B cell (primary cell): Measurements from ENCODE around the gene ANKRD11. TPM values are rescaled to one million over a fixed set of nuclear protein-coding genes. Genes with fewer than 3 reads are reported as not detected.

Experiments
- ATAC-seq: fragments of 200-7000 bp; cut with Tn5 transposase; one replicate; pipeline ENCODE4 v1.10.0; 2021; ENCODE audit warnings: low read depth, mild to moderate bottlenecking, moderate number of reproducible peaks, moderate library complexity
- CTCF ChIA-PET: fragments of 350-600 bp; sonication (Branson Sonifier 250); formaldehyde crosslinking; loops from one replicate; lab custom pipeline; 2021; ENCODE audit warnings: antibody characterized with exemption, inconsistent platforms; lab: Charles Lee
- POLR2A ChIA-PET: fragments of 350-600 bp; sonication (Branson Sonifier 250); formaldehyde crosslinking; loops from one replicate; lab custom pipeline; 2021; ENCODE audit warnings: antibody characterized with exemption; lab: Charles Lee
- DNase-seq: peaks from one replicate; pipeline ENCODE4 v3.0.0; 2013
- H2AFZ ChIP-seq: 2 replicates; pipeline ENCODE4 v1.6.1; 2012; ENCODE audit warnings: mild to moderate bottlenecking, low read depth, low read length; ENCODE audit not compliant: insufficient read depth, poor library complexity, severe bottlenecking
- H3K27ac ChIP-seq, 2 donors: 1 replicate in 1 of 2; 2 replicates in 1 of 2; pipeline ENCODE4 v1.5.1; 2012 to 2013; ENCODE audit warnings: low read length in 2 of 2, mild to moderate bottlenecking in 2 of 2, moderate library complexity in 1 of 2
- H3K27me3 ChIP-seq, 4 experiments: fragments of 200-600 bp in 1 of 4; sonication (generic) in 1 of 4; replicated peaks in 1 of 4; 1 replicate in 2 of 4; 2 replicates in 2 of 4; pipeline versions ENCODE4 v1.6.1 to v1.7.0; 2013 to 2016; ENCODE audit warnings: low read length in 3 of 4, mild to moderate bottlenecking in 2 of 4, mixed read lengths in 1 of 4, moderate library complexity in 1 of 4; ENCODE audit not compliant: insufficient read depth in 4 of 4, control insufficient read depth in 3 of 4; ENCODE audit errors: control extremely low read depth in 1 of 4
- H3K36me3 ChIP-seq, 2 experiments: replicated peaks in 1 of 2; 1 replicate in 1 of 2; 2 replicates in 1 of 2; pipeline versions ENCODE4 v1.6.1 to v1.7.1; 2013; ENCODE audit warnings: low read length in 1 of 2; ENCODE audit not compliant: insufficient read depth in 2 of 2, control insufficient read depth in 1 of 2; ENCODE audit errors: control extremely low read depth in 1 of 2, extremely low read depth in 1 of 2
- H3K4me1 ChIP-seq, 2 donors: fragments of 200-600 bp in 1 of 2; sonication (generic) in 1 of 2; 1 replicate in 1 of 2; 2 replicates in 1 of 2; pipeline versions ENCODE4 v1.5.1 to v1.6.1; 2013 to 2017; ENCODE audit warnings: low read length in 2 of 2; ENCODE audit not compliant: control insufficient read depth in 2 of 2, insufficient read depth in 2 of 2
- H3K4me2 ChIP-seq: replicated peaks from 2 replicates; pipeline ENCODE3; 2012; ENCODE audit warnings: mild to moderate bottlenecking, low read depth, low read length; ENCODE audit not compliant: poor library complexity, severe bottlenecking
- H3K4me3 ChIP-seq, 5 experiments: fragments of 200-600 bp in 1 of 5; sonication (generic) in 1 of 5; 1 replicate in 3 of 5; 2 replicates in 2 of 5; pipeline versions ENCODE4 v1.5.1 to v1.7.0; 2011 to 2016; ENCODE audit warnings: low read length in 4 of 5, mild to moderate bottlenecking in 4 of 5, low read depth in 2 of 5, control low read depth in 1 of 5, moderate library complexity in 1 of 5; ENCODE audit not compliant: insufficient read depth in 1 of 5; ENCODE audit errors: control extremely low read depth in 1 of 5, extremely low read depth in 1 of 5
- H3K79me2 ChIP-seq: fragments of 200-600 bp; sonication (generic); one replicate; pipeline ENCODE4 v1.6.0; 2016; ENCODE audit warnings: low read length; ENCODE audit not compliant: control insufficient read depth, insufficient read depth
- H3K9ac ChIP-seq: fragments of 200-600 bp; sonication (generic); 2 replicates; pipeline ENCODE4 v1.6.1; 2017; ENCODE audit warnings: mild to moderate bottlenecking, low read length, moderate library complexity
- H3K9me3 ChIP-seq, 3 donors: one replicate each; pipeline versions ENCODE4 v1.6.1 to v1.7.1; 2013; ENCODE audit warnings: low read length in 2 of 3; ENCODE audit not compliant: control insufficient read depth in 2 of 3, insufficient read depth in 1 of 3; ENCODE audit errors: control extremely low read depth in 1 of 3
- H4K20me1 ChIP-seq: 2 replicates; pipeline ENCODE4 v1.6.0; 2012; ENCODE audit warnings: mild to moderate bottlenecking, low read length; ENCODE audit not compliant: insufficient read depth, control insufficient read depth, poor library complexity, severe bottlenecking
- H3K27ac Mint-ChIP-seq: one replicate; pipeline ENCODE4 v1.8.0; 2021; ENCODE audit warnings: mixed read lengths
- H3K27me3 Mint-ChIP-seq: one replicate; pipeline ENCODE4 v1.8.0; 2021; ENCODE audit warnings: mixed read lengths
- H3K4me1 Mint-ChIP-seq: one replicate; pipeline ENCODE4 v1.8.0; 2021; ENCODE audit warnings: mixed read lengths
- H3K4me3 Mint-ChIP-seq: one replicate; pipeline ENCODE4 v1.8.0; 2021; ENCODE audit warnings: mixed read lengths
- H3K9me3 Mint-ChIP-seq: one replicate; pipeline ENCODE4 v1.8.0; 2022; ENCODE audit warnings: mixed read lengths; ENCODE audit not compliant: insufficient read depth
- EZH2 ChIP-seq: IDR thresholded peaks from 2 replicates; pipeline ENCODE4 v1.6.1; 2012; ENCODE audit warnings: borderline replicate concordance, low read depth, mild to moderate bottlenecking, moderate library complexity, low read length; ENCODE audit not compliant: insufficient read depth, poor library complexity, severe bottlenecking
- WGBS: methylation state at CpG from one replicate; pipeline ENCODE4 v1.1.5; 2013; ENCODE audit warnings: missing lambda C conversion rate; ENCODE audit not compliant: insufficient coverage; 5-methylcytosine and 5-hydroxymethylcytosine counted together
- intact Hi-C: fragments of 100-400 bp; cut with micrococcal nuclease; formaldehyde crosslinking; loops from one replicate; pipeline ENCODE4 v1.10.0; 2022
- polyA plus RNA-seq: library from polyadenylated mRNA; depleted of rRNA; stranded (reverse); fragments of >200 nt; gene quantifications from 2 replicates; pipeline ENCODE4 v1.2.3, GENCODE V29; 2012
- total RNA-seq, 2 donors: library from RNA; stranded (reverse); fragments of 120-200 nt in 1 of 2; gene quantifications; 1 replicate in 1 of 2; 2 replicates in 1 of 2; pipeline versions ENCODE4 v1.2.3 to v1.2.4, GENCODE V29; 2013 to 2022
- TF ChIP-seq, protein P1 (sequence below): fragments of 200-600 bp; IDR thresholded peaks from one replicate; pipeline ENCODE4 v1.8.0; 2022; ENCODE audit warnings: antibody characterized with exemption, mild to moderate bottlenecking

The ANKRD11 gene
- total and polyA plus RNA-seq, 2 donors (not counting 1 experiment from before 2014, with no cell fraction given) = 67.9 to 314 TPM

DNA sequence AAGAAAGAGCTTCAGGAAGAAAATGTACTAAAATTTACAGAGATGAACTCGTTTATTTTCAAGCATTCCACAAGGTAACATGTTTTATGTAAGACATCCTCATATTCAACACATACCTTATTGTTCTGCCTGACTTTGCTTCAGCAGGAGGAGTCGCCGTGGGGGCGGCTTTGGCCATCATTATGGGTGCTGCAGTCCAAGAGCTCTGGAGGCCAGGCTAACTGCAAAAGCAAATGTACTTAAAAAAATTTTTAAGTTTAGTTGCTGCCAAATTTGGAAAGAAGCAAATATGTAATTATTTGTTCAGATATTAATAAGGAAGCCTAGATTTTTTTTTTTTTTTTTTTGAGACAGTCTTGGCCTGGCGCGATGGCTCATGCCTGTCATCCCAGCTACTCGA is 13.7 kb upstream of the ANKRD11 start:
- intact Hi-C loops = no loop called here
- TF ChIP-seq, protein P1, sequence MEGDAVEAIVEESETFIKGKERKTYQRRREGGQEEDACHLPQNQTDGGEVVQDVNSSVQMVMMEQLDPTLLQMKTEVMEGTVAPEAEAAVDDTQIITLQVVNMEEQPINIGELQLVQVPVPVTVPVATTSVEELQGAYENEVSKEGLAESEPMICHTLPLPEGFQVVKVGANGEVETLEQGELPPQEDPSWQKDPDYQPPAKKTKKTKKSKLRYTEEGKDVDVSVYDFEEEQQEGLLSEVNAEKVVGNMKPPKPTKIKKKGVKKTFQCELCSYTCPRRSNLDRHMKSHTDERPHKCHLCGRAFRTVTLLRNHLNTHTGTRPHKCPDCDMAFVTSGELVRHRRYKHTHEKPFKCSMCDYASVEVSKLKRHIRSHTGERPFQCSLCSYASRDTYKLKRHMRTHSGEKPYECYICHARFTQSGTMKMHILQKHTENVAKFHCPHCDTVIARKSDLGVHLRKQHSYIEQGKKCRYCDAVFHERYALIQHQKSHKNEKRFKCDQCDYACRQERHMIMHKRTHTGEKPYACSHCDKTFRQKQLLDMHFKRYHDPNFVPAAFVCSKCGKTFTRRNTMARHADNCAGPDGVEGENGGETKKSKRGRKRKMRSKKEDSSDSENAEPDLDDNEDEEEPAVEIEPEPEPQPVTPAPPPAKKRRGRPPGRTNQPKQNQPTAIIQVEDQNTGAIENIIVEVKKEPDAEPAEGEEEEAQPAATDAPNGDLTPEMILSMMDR = no peak
- no peak for TF ChIP-seq EZH2
- peaks cover 0 to 4% (median 0%) of the 10 kb centered on the region in 3 donors for H3K9me3 ChIP-seq
- DNase-seq = no peak
- ATAC-seq = no peak
- peaks cover 28 to 33% of the 10 kb centered on the region in 2 donors for H3K4me1 ChIP-seq
- no peak overlapping the region for H3K4me2 ChIP-seq
- H4K20me1 ChIP-seq = peaks cover 1% of the 10 kb centered on the region
- H2AFZ ChIP-seq = no peak overlapping the region
- 95% methylated on average over 4 of the region's 7 CpGs for WGBS
- H3K4me3 Mint-ChIP-seq = no peak overlapping the region
- peaks cover 27% of the 10 kb centered on the region for H3K4me1 Mint-ChIP-seq
- ChIA-PET POLR2A (interaction anchor here (0.7 to 1.4 kb wide), 2 partner anchors 10 to 154 kb away, joined by 5 to 11 read pairs; no protein-coding TSS in a partner anchor), CTCF (interaction anchor here (0.7 to 1.5 kb wide), 2 partner anchors 59 to 95 kb away, joined by 5 read pairs; no protein-coding TSS in a partner anchor)
- no peak overlapping the region for H3K27ac Mint-ChIP-seq
- H3K27ac ChIP-seq = no peak overlapping the region
- no peaks in the 10 kb centered on the region for H3K36me3 ChIP-seq
- H3K79me2 ChIP-seq = peaks cover 14% of the 10 kb centered on the region
- H3K4me3 ChIP-seq = no peak overlapping the region
- H3K27me3 ChIP-seq = no peaks in the 10 kb centered on the region
- H3K27me3 Mint-ChIP-seq = no peaks in the 10 kb centered on the region
- H3K9ac ChIP-seq = no peak overlapping the region
- no peaks in the 10 kb centered on the region for H3K9me3 Mint-ChIP-seq

DNA sequence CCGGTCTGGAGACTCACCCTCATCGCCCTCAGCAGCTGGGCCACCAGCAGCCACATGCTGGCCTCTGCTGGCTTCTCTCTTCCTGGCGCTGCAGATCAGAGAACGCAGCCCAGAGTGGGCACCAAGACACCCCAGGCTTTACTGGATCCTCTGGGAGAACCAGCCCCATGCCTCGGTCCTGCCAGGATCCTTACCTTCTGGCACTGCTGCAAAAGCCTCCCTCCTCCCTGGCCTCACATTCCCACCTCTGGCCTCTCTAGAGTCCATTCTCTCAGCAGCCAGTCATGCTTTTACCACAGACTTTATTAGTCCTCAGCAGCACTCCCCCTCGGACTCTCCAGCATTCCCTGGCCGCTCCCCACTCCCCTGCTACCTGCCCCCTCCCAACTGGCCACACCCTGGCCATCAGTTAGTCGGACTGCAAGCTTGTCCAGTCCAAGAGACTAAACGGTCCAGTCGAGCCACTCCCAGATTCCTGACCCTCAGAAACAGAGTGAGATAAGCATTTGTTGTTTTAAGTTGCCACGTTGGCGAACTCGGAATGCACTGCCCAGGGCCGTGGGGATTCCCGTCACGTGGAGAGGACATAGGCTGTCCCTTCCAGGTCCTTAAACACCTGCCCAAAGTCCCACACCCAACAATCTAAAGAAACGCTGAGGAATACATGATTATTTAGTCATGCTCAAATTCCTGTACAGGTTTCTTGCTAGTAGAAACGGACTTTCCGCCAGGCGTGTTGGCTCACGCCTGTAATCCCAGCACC is 11.9 kb upstream of the ANKRD11 start:
- ATAC-seq = no peak
- H3K79me2 ChIP-seq = peaks cover 11% of the 10 kb centered on the region
- intact Hi-C loops = no loop called here
- Mint-ChIP-seq H3K27me3 (no peaks in the 10 kb centered on the region), H3K9me3 (no peaks in the 10 kb centered on the region), H3K4me3 (no peak overlapping the region), H3K4me1 (peaks cover 21% of the 10 kb centered on the region), H3K27ac (no peak overlapping the region)
- H3K27me3 ChIP-seq = no peaks in the 10 kb centered on the region
- no peak overlapping the region for H3K27ac ChIP-seq
- no peaks in the 10 kb centered on the region for H4K20me1 ChIP-seq
- WGBS = 94% methylated on average over 17 of the region's 21 CpGs
- H3K4me3 ChIP-seq = no peak overlapping the region
- peaks cover 22 to 23% of the 10 kb centered on the region in 2 donors for H3K4me1 ChIP-seq
- peaks cover 0 to 4% of the 10 kb centered on the region in 2 experiments for H3K36me3 ChIP-seq
- no peak overlapping the region for H2AFZ ChIP-seq
- POLR2A ChIA-PET = no interaction called here
- H3K4me2 ChIP-seq = no peak overlapping the region
- no peak for DNase-seq
- H3K9ac ChIP-seq = no peak overlapping the region
- TF ChIP-seq EZH2 = no peak
- TF ChIP-seq, protein P1 = no peak
- CTCF ChIA-PET = interaction anchor here (0.6 kb wide), 1 partner anchor 166 kb away, joined by 4 read pairs; no protein-coding TSS in a partner anchor
- peaks cover 0 to 4% (median 0%) of the 10 kb centered on the region in 3 donors for H3K9me3 ChIP-seq
